Stomach (tissue), 9 donors: ENCODE measurements around the gene SH3TC1. TPM values are rescaled to one million over a fixed set of nuclear protein-coding genes. Genes with fewer than 3 reads are reported as not detected.

Experiments
- DNase-seq, 2 donors: peaks; one replicate each; pipeline versions ENCODE4 v3.0.0 to v3.0.0-alpha.2; 2013 to 2019
- H3K27ac ChIP-seq, 5 donors: fragments of 200-600 bp in 4 of 5; sonication (generic) in 4 of 5; one replicate each; pipeline ENCODE4 v1.5.1; 2013 to 2019; ENCODE audit warnings: mild to moderate bottlenecking in 1 of 5, moderate library complexity in 1 of 5
- H3K27me3 ChIP-seq, 3 donors: fragments of 200-600 bp; sonication (generic); one replicate each; pipeline ENCODE4 v1.5.1; 2017 to 2019; ENCODE audit warnings: mixed run types in 1 of 3
- H3K36me3 ChIP-seq, 4 donors: fragments of 200-600 bp; sonication (generic); 1 replicate in 3 of 4; 2 replicates in 1 of 4; pipeline ENCODE4 v1.5.1; 2016 to 2019
- H3K4me1 ChIP-seq, 4 donors: fragments of 200-600 bp; sonication (generic); one replicate each; pipeline ENCODE4 v1.5.1; 2016 to 2019
- H3K4me3 ChIP-seq, 4 donors: fragments of 200-600 bp; sonication (generic) in 3 of 4; one replicate each; pipeline ENCODE4 v1.5.1; 2016 to 2019; ENCODE audit warnings: mild to moderate bottlenecking in 1 of 4
- H3K9me3 ChIP-seq, 4 donors: fragments of 200-600 bp; sonication (generic); one replicate each; pipeline ENCODE4 v1.5.1; 2016 to 2019
- CTCF ChIP-seq, 7 experiments: fragments of 450-650 bp in 4 of 7; fragments of 200-600 bp in 3 of 7; sonication (generic) in 3 of 7; IDR thresholded peaks; one replicate each; pipeline ENCODE4 v1.5.1; 2016 to 2019; ENCODE audit warnings: antibody characterized with exemption in 7 of 7, control low read depth in 2 of 7, mild to moderate bottlenecking in 1 of 7
- EP300 ChIP-seq: sonication (generic); formaldehyde crosslinking; IDR thresholded peaks from one replicate; pipeline ENCODE4 v1.6.1; 2017; ENCODE audit warnings: antibody characterized with exemption
- POLR2A ChIP-seq, 4 donors: fragments of 450-650 bp; IDR thresholded peaks; one replicate each; pipeline ENCODE4 v1.6.1; 2016; ENCODE audit warnings: antibody characterized with exemption in 4 of 4, control low read depth in 2 of 4, mild to moderate bottlenecking in 1 of 4, moderate library complexity in 1 of 4
- POLR2AphosphoS5 ChIP-seq, 3 donors: sonication (generic); formaldehyde crosslinking; IDR thresholded peaks; one replicate each; pipeline ENCODE4 v1.6.1; 2016; ENCODE audit warnings: antibody characterized with exemption in 3 of 3
- WGBS, 5 donors: extraction: QIAGEN DNeasy Blood & Tissue Kit in 3 of 5; methylation state at CpG; one replicate each; pipeline versions ENCODE4 v1.1.5 to v1.1.7; 2013 to 2018; 5-methylcytosine and 5-hydroxymethylcytosine counted together
- intact Hi-C: fragments of 100-400 bp; cut with DNase I; formaldehyde crosslinking; loops from one replicate; pipeline ENCODE4 v1.15.1; 2023; ENCODE audit warnings: low total_unique reads
- polyA plus RNA-seq, 3 donors: library from polyadenylated mRNA; stranded (reverse); fragments of 200-250 nt; gene quantifications; one replicate each; pipeline ENCODE4 v1.2.3, GENCODE V29; 2013
- total RNA-seq, 5 donors: library from RNA; depleted of rRNA; stranded (reverse); fragments of >200 nt; gene quantifications; one replicate each; pipeline versions ENCODE4 v1.1.0 to v1.2.3, GENCODE V29; 2014 to 2016
- donor health status: healthy with polysubstance abuse.
- donor health status: Bipolar disorder and iron deficiency.
- donor health status: healthy.

The SH3TC1 gene
- total and polyA plus RNA-seq, 8 donors = 12.0 to 96.2 (median 27.9) TPM

- Histone ChIP-seq H3K4me3 (peak within 1 kb of the TSS; percentile 70 to 94 (median 82)), H3K27ac (peak within 1 kb of the TSS; percentile 53 to 86 (median 77)), H3K36me3 (no peaks in the 10 kb centered on the region), H3K9me3 (no peaks in the 10 kb centered on the region), H3K4me1 (peaks cover 28 to 36% (median 31%) of the 10 kb centered on the region in 4 donors), H3K27me3 (peaks cover 0 to 21% (median 12%) of the 10 kb centered on the region in 3 donors)
- TF ChIP-seq POLR2AphosphoS5 (IDR thresholded peaks at IDR 0.05) (peak; percentile 79 to 95 (median 93)), EP300 (no peak)
- peak; percentile 99 for DNase-seq
- intact Hi-C loops = no loop called here
- WGBS, 5 donors = 0 to 1% (median 1%) methylated on average over 17 to 96 of the region's 96 CpGs
These were observed 40.2 kb upstream of the SH3TC1 start, which contains the start of gene ABLIM2 for GRCh38 chr4:8158710-8159536. TSS of gene ABLIM2 (minus strand) at chr4:8158813. CDS start at chr4:8158689, 124 bp downstream.

GRCh38 chr4:8159537-8160232, 39.4 kb upstream of the SH3TC1 start:
- WGBS, 5 donors = 16 to 28% (median 20%) methylated on average over 11 to 13 of the region's 13 CpGs
- Histone ChIP-seq H3K27ac (peak overlapping the region in 3 of 5 donors; percentile 77 to 86 (median 81)), H3K9me3 (no peaks in the 10 kb centered on the region), H3K36me3 (no peaks in the 10 kb centered on the region), H3K4me3 (peak overlapping the region; percentile 70 to 94 (median 82)), H3K4me1 (peaks cover 28 to 36% (median 32%) of the 10 kb centered on the region in 4 donors), H3K27me3 (peaks cover 0 to 21% (median 12%) of the 10 kb centered on the region in 3 donors)
- TF ChIP-seq EP300 = no peak
- no peak for DNase-seq
- intact Hi-C loops = no loop called here

GRCh38 chr4:8160233-8160560, 38.9 kb upstream of the SH3TC1 start:
- peak overlapping the region in 2 of 4 donors; percentile 70 to 75 for H3K4me3 ChIP-seq
- intact Hi-C loops = no loop called here
- no peak for DNase-seq

GRCh38 chr4:8160572-8160971, 38.5 kb upstream of the SH3TC1 start:
- Histone ChIP-seq H3K27ac (no peak overlapping the region), H3K4me3 (no peak overlapping the region), H3K9me3 (no peaks in the 10 kb centered on the region), H3K36me3 (no peaks in the 10 kb centered on the region), H3K27me3 (peaks cover 0 to 21% (median 12%) of the 10 kb centered on the region in 3 donors), H3K4me1 (peaks cover 28 to 36% (median 32%) of the 10 kb centered on the region in 4 donors)
- 17 to 50% (median 33%) methylated on average over 2 to 3 of the region's 3 CpGs for WGBS, 5 donors
- TF ChIP-seq EP300 = no peak
- no peak for TF ChIP-seq POLR2A (IDR thresholded peaks at IDR 0.05)
- TF ChIP-seq CTCF (IDR thresholded peaks at IDR 0.05) = no peak
- TF ChIP-seq POLR2AphosphoS5 (IDR thresholded peaks at IDR 0.05) = no peak
- DNase-seq = no peak
- intact Hi-C loops = no loop called here

More at GRCh38 chr4:8160233-8160560, 38.9 kb upstream of the SH3TC1 start:
- 72 to 93% (median 80%) methylated on average over 2 to 4 of the region's 4 CpGs for WGBS, 5 donors
- Histone ChIP-seq H3K36me3 (no peaks in the 10 kb centered on the region), H3K9me3 (no peaks in the 10 kb centered on the region), H3K27me3 (peaks cover 0 to 21% (median 12%) of the 10 kb centered on the region in 3 donors), H3K27ac (no peak overlapping the region), H3K4me1 (peaks cover 28 to 36% (median 32%) of the 10 kb centered on the region in 4 donors)
- no peak for TF ChIP-seq POLR2A (IDR thresholded peaks at IDR 0.05)
- no peak for TF ChIP-seq EP300
- no peak for TF ChIP-seq POLR2AphosphoS5 (IDR thresholded peaks at IDR 0.05)

GRCh38 chr4:8162625-8163024, 36.5 kb upstream of the SH3TC1 start:
- peaks cover 0 to 9% (median 8%) of the 10 kb centered on the region in 3 donors for H3K27me3 ChIP-seq
- H3K27ac ChIP-seq = no peak overlapping the region
- TF ChIP-seq CTCF (IDR thresholded peaks at IDR 0.05) = no peak
- no peak for TF ChIP-seq POLR2AphosphoS5 (IDR thresholded peaks at IDR 0.05)
- TF ChIP-seq EP300 = no peak
- no peak for TF ChIP-seq POLR2A (IDR thresholded peaks at IDR 0.05)
- peaks cover 21 to 29% (median 27%) of the 10 kb centered on the region in 4 donors for H3K4me1 ChIP-seq
- no peak for DNase-seq
- H3K9me3 ChIP-seq = no peaks in the 10 kb centered on the region
- intact Hi-C loops = no loop called here
- no peaks in the 10 kb centered on the region for H3K36me3 ChIP-seq
- 79 to 85% (median 84%) methylated on average over 8 of the region's 8 CpGs for WGBS, 5 donors
- no peak overlapping the region for H3K4me3 ChIP-seq
